ENCODE measurements around the gene DDC. TPM values are rescaled to one million over a fixed set of nuclear protein-coding genes. Genes with fewer than 3 reads are reported as not detected.
"Not testable (repeated sequence)": the region's sequence is repeated elsewhere in the genome, so short reads cannot be mapped to it uniquely, and the experiment has no call there.

Gene DDC
- total and polyA plus RNA-seq, 4 experiments from 2014 or later = not detected

GRCh38 chr7:50590535-50590934, 25.3 kb upstream of the DDC start:
- CTCF ChIA-PET (ENCODE audit: partially characterized antibody) = interaction anchor here (2.4 to 2.9 kb wide), 2 partner anchors 43 to 122 kb away, joined by 6 to 11 read pairs; no protein-coding TSS in a partner anchor
- intact Hi-C loops (cut with micrococcal nuclease) = no loop called here
- H3K27ac Mint-ChIP-seq = no peak overlapping the region

GRCh38 chr7:50589364-50589763, 24.2 kb upstream of the DDC start:
- Histone ChIP-seq H3K4me3 (ENCODE audit: low read length in 2 of 2) (no peak overlapping the region), H3K27ac (ENCODE audit: low read depth, low read length) (no peak overlapping the region), H3K4me1 (ENCODE audit: insufficient read depth, low read length) (peaks cover 4% of the 10 kb centered on the region), H3K27me3 (ENCODE audit: insufficient read depth, low read length) (no peaks in the 10 kb centered on the region), H3K9me3 (ENCODE audit: control insufficient read depth in 1 of 2, low read length in 2 of 2) (no peaks in the 10 kb centered on the region), H3K36me3 (ENCODE audit: insufficient read depth, low read length) (no peaks in the 10 kb centered on the region)
- intact Hi-C loops (cut with micrococcal nuclease) = no loop called here
- peaks cover 0 to 7% (median under 1%) of the 10 kb centered on the region in 8 donors for H3K9me3 Mint-ChIP-seq
- no peak overlapping the region for H3K27ac Mint-ChIP-seq
- no peak for DNase-seq
- H3K4me1 Mint-ChIP-seq = peaks cover 2 to 5% (median 4%) of the 10 kb centered on the region in 4 donors
- CTCF ChIA-PET (ENCODE audit: partially characterized antibody) = interaction anchor here (1.0 to 2.9 kb wide), 3 partner anchors 42 to 121 kb away, joined by 4 to 11 read pairs (median 6); no protein-coding TSS in a partner anchor
- H3K27me3 Mint-ChIP-seq = peaks cover 0 to 5% of the 10 kb centered on the region in 2 donors
- H3K4me3 Mint-ChIP-seq = no peak overlapping the region
- POLR2A ChIA-PET (ENCODE audit: partially characterized antibody) = no interaction called here
- H3K36me3 Mint-ChIP-seq = peaks cover 1 to 11% of the 10 kb centered on the region in 2 donors

More at GRCh38 chr7:50590535-50590934, 25.3 kb upstream of the DDC start:
- no peak overlapping the region for H3K27ac ChIP-seq (ENCODE audit: low read depth, low read length)
- H3K9me3 Mint-ChIP-seq = peaks cover 0 to 2% (median 0%) of the 10 kb centered on the region in 8 donors
- H3K27me3 Mint-ChIP-seq = peaks cover 0 to 5% of the 10 kb centered on the region in 2 donors
- H3K36me3 ChIP-seq (ENCODE audit: insufficient read depth, low read length) = no peaks in the 10 kb centered on the region
- peaks cover 1 to 11% of the 10 kb centered on the region in 2 donors for H3K36me3 Mint-ChIP-seq
- no peak overlapping the region for H3K4me3 ChIP-seq (ENCODE audit: low read length in 2 of 2)
- POLR2A ChIA-PET (ENCODE audit: partially characterized antibody) = no interaction called here
- H3K4me1 Mint-ChIP-seq = peaks cover 13 to 17% (median 15%) of the 10 kb centered on the region in 4 donors
- no peaks in the 10 kb centered on the region for H3K9me3 ChIP-seq (ENCODE audit: control insufficient read depth in 1 of 2, low read length in 2 of 2)
- DNase-seq = no peak
- H3K4me3 Mint-ChIP-seq = no peak overlapping the region
- H3K4me1 ChIP-seq (ENCODE audit: insufficient read depth, low read length) = peaks cover 16% of the 10 kb centered on the region
- no peaks in the 10 kb centered on the region for H3K27me3 ChIP-seq (ENCODE audit: insufficient read depth, low read length)

DNA sequence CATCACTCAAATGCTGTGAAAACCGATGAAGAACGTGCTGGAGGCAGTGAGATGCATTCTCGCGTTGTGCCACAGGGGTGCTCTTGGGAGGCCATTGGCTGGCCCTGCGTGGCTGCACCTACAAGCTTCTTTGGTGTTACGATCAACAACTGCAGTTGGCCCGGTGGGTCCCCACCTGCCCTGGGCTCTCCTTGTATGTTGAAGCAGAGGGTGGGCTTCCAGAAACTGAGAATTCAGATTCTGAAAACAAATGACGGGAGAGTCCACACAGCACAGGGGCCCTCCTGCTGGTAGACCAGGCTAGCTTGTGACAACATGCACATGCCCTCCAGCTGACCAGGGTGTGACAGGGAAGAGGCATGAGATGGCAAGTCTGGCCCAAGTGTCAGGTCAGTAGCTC, 23.7 kb upstream of the DDC start:
- H3K4me3 Mint-ChIP-seq = no peak overlapping the region
- peaks cover under 1% of the 10 kb centered on the region for H3K4me1 ChIP-seq (ENCODE audit: insufficient read depth, low read length)
- H3K36me3 ChIP-seq (ENCODE audit: insufficient read depth, low read length) = no peaks in the 10 kb centered on the region
- no peaks in the 10 kb centered on the region for H3K9me3 ChIP-seq (ENCODE audit: control insufficient read depth in 1 of 2, low read length in 2 of 2)
- peaks cover 0 to 10% (median 4%) of the 10 kb centered on the region in 8 donors for H3K9me3 Mint-ChIP-seq
- H3K27me3 Mint-ChIP-seq = peaks cover 0 to 5% of the 10 kb centered on the region in 2 donors
- no peak for DNase-seq
- no peak overlapping the region for H3K4me3 ChIP-seq (ENCODE audit: low read length in 2 of 2)
- intact Hi-C loops (cut with micrococcal nuclease) = no loop called here
- H3K27ac ChIP-seq (ENCODE audit: low read depth, low read length) = no peak overlapping the region
- no peaks in the 10 kb centered on the region for H3K27me3 ChIP-seq (ENCODE audit: insufficient read depth, low read length)
- CTCF ChIA-PET (ENCODE audit: partially characterized antibody) = interaction anchor here (1.0 to 2.9 kb wide), 4 partner anchors 42 to 121 kb away, joined by 4 to 11 read pairs (median 5); no protein-coding TSS in a partner anchor
- no peak overlapping the region for H3K27ac Mint-ChIP-seq
- H3K4me1 Mint-ChIP-seq = peaks cover 0 to under 1% (median under 1%) of the 10 kb centered on the region in 4 donors
- H3K36me3 Mint-ChIP-seq = peaks cover 1 to 11% of the 10 kb centered on the region in 2 donors
- POLR2A ChIA-PET (ENCODE audit: partially characterized antibody) = no interaction called here

- Histone ChIP-seq H3K4me1 (ENCODE audit: insufficient read depth, low read length) (no peaks in the 10 kb centered on the region), H3K4me3 (ENCODE audit: low read length in 2 of 2) (no peak overlapping the region), H3K9me3 (ENCODE audit: control insufficient read depth in 1 of 2, low read length in 2 of 2) (no peaks in the 10 kb centered on the region), H3K27me3 (ENCODE audit: insufficient read depth, low read length) (no peaks in the 10 kb centered on the region), H3K36me3 (ENCODE audit: insufficient read depth, low read length) (no peaks in the 10 kb centered on the region), H3K27ac (ENCODE audit: low read depth, low read length) (no peak overlapping the region)
- ChIA-PET POLR2A (ENCODE audit: partially characterized antibody) (no interaction called here), CTCF (ENCODE audit: partially characterized antibody) (interaction anchor here (1.0 to 1.6 kb wide), 3 partner anchors 43 to 91 kb away, joined by 4 read pairs; no protein-coding TSS in a partner anchor)
- H3K27me3 Mint-ChIP-seq = peaks cover 0 to 5% of the 10 kb centered on the region in 2 donors
- H3K9me3 Mint-ChIP-seq = peaks cover 0 to 20% (median 14%) of the 10 kb centered on the region in 8 donors
- H3K4me1 Mint-ChIP-seq = no peaks in the 10 kb centered on the region
- DNase-seq = no peak
- intact Hi-C loops (cut with micrococcal nuclease) = no loop called here
- no peak overlapping the region for H3K27ac Mint-ChIP-seq
- peaks cover 1 to 12% of the 10 kb centered on the region in 2 donors for H3K36me3 Mint-ChIP-seq
- no peak overlapping the region for H3K4me3 Mint-ChIP-seq
Measured at GRCh38 chr7:50587737-50588136, 22.5 kb upstream of the DDC start.

DNA sequence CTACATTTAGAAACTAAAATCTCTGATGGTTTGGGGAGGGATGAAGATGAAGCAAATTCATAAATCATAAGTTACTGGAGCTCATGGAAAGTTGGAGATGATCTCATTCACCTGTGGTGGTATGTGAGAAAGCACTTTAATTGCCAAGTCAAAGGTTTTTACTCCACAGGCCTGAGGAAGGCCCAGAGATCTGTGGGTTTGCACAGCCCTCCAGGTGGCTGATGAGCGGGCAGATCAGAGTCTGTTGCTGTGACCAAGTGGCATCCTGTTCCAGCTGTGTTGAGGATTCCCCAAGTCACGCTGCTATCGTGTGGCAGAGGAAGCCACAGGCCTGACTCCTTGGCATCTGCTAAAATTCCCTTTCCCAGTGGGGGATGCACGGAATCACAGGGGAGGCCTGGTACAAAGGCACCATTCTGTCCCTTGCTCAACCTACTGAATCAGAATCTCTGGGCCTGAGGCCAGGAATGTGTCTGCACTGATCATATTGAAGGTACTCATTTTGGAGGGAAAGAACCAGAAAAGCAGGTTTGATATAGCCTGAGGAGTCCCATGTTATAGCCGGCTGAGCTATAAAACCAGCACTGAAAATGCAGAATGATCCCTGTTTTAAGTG, 19.7 kb upstream of the DDC start:
- Mint-ChIP-seq H3K27ac (no peak overlapping the region), H3K27me3 (peaks cover 1 to 5% of the 10 kb centered on the region in 2 donors), H3K9me3 (peaks cover 0 to 26% (median 21%) of the 10 kb centered on the region in 8 donors), H3K36me3 (peaks cover 1 to 4% of the 10 kb centered on the region in 2 donors), H3K4me1 (no peaks in the 10 kb centered on the region), H3K4me3 (no peak overlapping the region)
- Histone ChIP-seq H3K4me3 (ENCODE audit: low read length in 2 of 2) (no peak overlapping the region), H3K4me1 (ENCODE audit: insufficient read depth, low read length) (no peaks in the 10 kb centered on the region), H3K27me3 (ENCODE audit: insufficient read depth, low read length) (no peaks in the 10 kb centered on the region), H3K27ac (ENCODE audit: low read depth, low read length) (no peak overlapping the region), H3K9me3 (ENCODE audit: control insufficient read depth in 1 of 2, low read length in 2 of 2) (no peaks in the 10 kb centered on the region), H3K36me3 (ENCODE audit: insufficient read depth, low read length) (no peaks in the 10 kb centered on the region)
- CTCF ChIA-PET (ENCODE audit: partially characterized antibody) = no interaction called here
- no peak for DNase-seq
- intact Hi-C loops (cut with micrococcal nuclease) = no loop called here
- POLR2A ChIA-PET (ENCODE audit: partially characterized antibody) = no interaction called here

DNA sequence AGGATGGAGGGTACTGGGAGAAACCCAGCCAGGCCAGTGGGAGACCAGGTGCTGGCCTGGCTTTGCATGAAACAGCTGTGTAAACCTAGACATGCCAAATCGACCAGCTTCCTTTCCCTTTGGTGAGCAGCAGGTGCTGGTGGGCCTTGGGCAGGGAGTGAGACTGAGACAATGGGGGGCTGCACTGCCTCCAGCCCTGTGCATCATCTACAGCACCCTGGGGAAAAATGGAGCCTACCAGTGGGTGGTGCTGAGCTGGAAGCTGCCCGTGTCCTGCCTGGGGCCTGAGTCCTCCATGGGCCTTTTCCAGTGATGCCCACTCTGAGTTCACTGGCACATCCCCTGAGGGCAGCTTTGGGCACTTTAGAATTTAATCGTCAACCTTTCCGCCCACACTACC, 19.2 kb upstream of the DDC start:
- Histone ChIP-seq H3K27ac (ENCODE audit: low read depth, low read length) (no peak overlapping the region), H3K4me1 (ENCODE audit: insufficient read depth, low read length) (no peaks in the 10 kb centered on the region), H3K9me3 (ENCODE audit: control insufficient read depth in 1 of 2, low read length in 2 of 2) (no peaks in the 10 kb centered on the region), H3K36me3 (ENCODE audit: insufficient read depth, low read length) (no peaks in the 10 kb centered on the region), H3K27me3 (ENCODE audit: insufficient read depth, low read length) (no peaks in the 10 kb centered on the region), H3K4me3 (ENCODE audit: low read length in 2 of 2) (no peak overlapping the region)
- Mint-ChIP-seq H3K4me3 (no peak overlapping the region), H3K27me3 (peaks cover 1 to 5% of the 10 kb centered on the region in 2 donors), H3K9me3 (peaks cover 0 to 26% (median 21%) of the 10 kb centered on the region in 8 donors), H3K36me3 (peaks cover 1 to 4% of the 10 kb centered on the region in 2 donors), H3K27ac (no peak overlapping the region), H3K4me1 (no peaks in the 10 kb centered on the region)
- CTCF ChIA-PET (ENCODE audit: partially characterized antibody) = no interaction called here
- intact Hi-C loops (cut with micrococcal nuclease) = no loop called here
- POLR2A ChIA-PET (ENCODE audit: partially characterized antibody) = no interaction called here
- DNase-seq = no peak

DNA sequence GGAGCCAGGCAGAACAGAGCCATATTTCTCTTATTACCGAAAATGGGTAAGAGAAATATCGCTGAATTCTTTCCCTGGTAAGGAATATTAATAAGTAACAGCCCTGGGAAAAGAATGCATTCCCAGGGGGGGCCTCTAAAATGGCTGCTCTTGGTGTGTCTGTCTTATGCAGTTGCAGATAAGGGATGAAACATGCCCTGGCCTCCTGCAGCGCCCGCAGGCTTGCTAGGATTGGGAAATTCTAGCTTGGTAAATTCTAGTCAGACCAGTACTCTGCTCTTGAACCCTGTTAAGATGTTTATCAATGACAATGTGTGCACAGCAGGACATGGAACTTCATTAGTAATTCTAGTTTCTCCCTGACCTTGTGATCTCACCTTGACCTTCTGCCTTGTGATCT, 18.1 kb upstream of the DDC start:
- H3K4me3 ChIP-seq (ENCODE audit: low read length in 2 of 2); H3K9me3 ChIP-seq (ENCODE audit: control insufficient read depth in 1 of 2, low read length in 2 of 2); intact Hi-C loops (cut with micrococcal nuclease); H3K27me3 ChIP-seq (ENCODE audit: insufficient read depth, low read length); DNase-seq; H3K4me1 ChIP-seq (ENCODE audit: insufficient read depth, low read length); H3K27ac ChIP-seq (ENCODE audit: low read depth, low read length); CTCF ChIA-PET (ENCODE audit: partially characterized antibody); H3K27me3 Mint-ChIP-seq; H3K36me3 ChIP-seq (ENCODE audit: insufficient read depth, low read length); H3K4me1 Mint-ChIP-seq; H3K4me3 Mint-ChIP-seq; H3K36me3 Mint-ChIP-seq; POLR2A ChIA-PET (ENCODE audit: partially characterized antibody): not testable (repeated sequence)
- H3K9me3 Mint-ChIP-seq = peaks cover 0 to 26% (median 22%) of the 10 kb centered on the region in 8 donors
- H3K27ac Mint-ChIP-seq = peak overlapping the region in 1 of 7 donors; percentile 20

All from CD4-positive, alpha-beta memory T cell (primary cell).